HFF-Myc (cell line): ENCODE results near the gene APOBEC3G.

Experiments
- DNase-seq: peaks from one replicate; pipeline ENCODE4 v3.0.0-alpha.2; 2011; ENCODE audit warnings: low read depth; ENCODE audit errors: extremely low read depth
- H3K4me3 ChIP-seq: replicated peaks from 2 replicates; pipeline ENCODE4 v1.5.1; 2011; ENCODE audit warnings: low read depth, mild to moderate bottlenecking, control low read depth, low read length
- TF ChIP-seq, protein P1 (sequence below): IDR thresholded peaks from 2 replicates; pipeline ENCODE4 v1.5.1; 2012; ENCODE audit warnings: mild to moderate bottlenecking, low read depth, low read length, control low read depth; ENCODE audit errors: missing control alignments

Gene APOBEC3G

DNA sequence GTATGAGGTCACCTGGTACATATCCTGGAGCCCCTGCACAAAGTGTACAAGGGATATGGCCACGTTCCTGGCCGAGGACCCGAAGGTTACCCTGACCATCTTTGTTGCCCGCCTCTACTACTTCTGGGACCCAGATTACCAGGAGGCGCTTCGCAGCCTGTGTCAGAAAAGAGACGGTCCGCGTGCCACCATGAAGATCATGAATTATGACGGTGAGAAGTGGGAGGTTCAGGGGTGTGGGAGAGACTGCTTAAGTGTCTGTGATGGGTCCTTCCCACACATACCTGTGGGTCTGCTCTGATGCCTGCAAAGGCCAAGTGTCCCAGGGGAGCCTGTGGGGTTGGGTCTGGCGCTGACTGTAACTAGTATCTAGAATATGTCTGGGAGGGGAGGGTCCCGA lies 3.9 kb downstream of the APOBEC3G start:
- no peak for DNase-seq
- TF ChIP-seq, protein P1, sequence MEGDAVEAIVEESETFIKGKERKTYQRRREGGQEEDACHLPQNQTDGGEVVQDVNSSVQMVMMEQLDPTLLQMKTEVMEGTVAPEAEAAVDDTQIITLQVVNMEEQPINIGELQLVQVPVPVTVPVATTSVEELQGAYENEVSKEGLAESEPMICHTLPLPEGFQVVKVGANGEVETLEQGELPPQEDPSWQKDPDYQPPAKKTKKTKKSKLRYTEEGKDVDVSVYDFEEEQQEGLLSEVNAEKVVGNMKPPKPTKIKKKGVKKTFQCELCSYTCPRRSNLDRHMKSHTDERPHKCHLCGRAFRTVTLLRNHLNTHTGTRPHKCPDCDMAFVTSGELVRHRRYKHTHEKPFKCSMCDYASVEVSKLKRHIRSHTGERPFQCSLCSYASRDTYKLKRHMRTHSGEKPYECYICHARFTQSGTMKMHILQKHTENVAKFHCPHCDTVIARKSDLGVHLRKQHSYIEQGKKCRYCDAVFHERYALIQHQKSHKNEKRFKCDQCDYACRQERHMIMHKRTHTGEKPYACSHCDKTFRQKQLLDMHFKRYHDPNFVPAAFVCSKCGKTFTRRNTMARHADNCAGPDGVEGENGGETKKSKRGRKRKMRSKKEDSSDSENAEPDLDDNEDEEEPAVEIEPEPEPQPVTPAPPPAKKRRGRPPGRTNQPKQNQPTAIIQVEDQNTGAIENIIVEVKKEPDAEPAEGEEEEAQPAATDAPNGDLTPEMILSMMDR = no peak
- no peak overlapping the region for H3K4me3 ChIP-seq

DNA sequence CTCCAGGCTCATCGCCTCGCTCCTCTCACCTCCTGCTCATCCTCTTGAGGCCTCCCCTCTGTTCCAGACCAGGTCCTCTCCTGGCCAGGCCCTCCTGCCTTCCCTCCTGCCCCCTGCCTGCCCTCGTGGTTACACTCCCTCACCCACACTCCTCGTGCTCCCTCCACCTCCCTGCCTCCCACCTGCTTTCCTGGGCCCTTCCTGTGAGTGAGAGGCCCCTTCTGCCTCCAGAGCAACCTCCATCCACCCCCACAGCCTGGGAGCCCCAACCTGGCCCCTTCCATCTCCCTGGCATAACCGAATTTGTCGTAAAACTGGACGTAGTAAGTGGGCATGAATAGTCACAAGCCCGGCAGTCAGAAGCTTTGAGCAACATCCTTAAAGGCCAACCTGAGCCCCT lies 4.5 kb downstream of the APOBEC3G start:
- no peak for DNase-seq
- no peak overlapping the region for H3K4me3 ChIP-seq
- TF ChIP-seq, protein P1 = no peak

DNA sequence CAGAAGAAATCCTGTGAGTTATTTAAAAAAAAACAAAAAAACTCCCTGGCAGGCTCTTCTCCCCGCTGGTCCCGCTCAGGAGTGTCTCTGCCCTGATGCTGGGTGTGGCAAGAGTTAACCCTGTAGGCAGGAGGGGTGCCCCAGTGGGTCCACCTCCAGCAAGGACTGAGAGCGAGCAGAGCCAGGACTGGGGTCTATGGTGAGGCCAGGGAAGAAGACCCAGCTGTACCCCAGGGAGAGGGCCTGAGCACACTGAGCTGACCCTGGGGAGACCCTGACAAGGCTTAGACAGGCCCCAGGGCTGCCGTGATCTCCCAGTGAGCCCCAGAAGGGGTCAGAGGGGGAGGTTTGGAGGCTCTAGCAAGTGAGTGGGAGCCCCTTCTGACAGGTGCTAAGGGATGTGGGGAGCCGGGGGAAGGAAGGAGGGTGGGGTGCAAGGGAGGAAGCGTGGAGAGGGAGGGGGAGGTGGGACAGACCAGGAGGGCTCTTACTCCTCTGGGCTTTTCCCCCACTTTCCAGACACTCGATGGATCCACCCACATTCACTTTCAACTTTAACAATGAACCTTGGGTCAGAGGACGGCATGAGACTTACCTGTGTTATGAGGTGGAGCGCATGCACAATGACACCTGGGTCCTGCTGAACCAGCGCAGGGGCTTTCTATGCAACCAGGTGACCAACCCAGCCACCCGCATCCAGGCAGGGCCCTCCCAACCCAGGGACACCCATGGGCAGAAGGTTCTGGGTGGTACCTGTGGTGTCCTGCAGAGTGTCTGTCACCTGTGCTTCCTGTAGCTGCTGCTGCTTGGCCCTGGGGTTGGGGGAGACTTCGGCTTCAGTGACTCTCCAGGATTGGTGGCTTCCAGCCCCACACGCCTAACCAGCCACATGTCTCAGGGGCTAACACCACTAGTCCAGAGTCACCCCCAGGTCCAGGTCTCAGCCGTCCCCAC lies 6.4 kb downstream of the APOBEC3G start:
- TF ChIP-seq, protein P1 = no peak
- no peak overlapping the region for H3K4me3 ChIP-seq
- no peak for DNase-seq

DNA sequence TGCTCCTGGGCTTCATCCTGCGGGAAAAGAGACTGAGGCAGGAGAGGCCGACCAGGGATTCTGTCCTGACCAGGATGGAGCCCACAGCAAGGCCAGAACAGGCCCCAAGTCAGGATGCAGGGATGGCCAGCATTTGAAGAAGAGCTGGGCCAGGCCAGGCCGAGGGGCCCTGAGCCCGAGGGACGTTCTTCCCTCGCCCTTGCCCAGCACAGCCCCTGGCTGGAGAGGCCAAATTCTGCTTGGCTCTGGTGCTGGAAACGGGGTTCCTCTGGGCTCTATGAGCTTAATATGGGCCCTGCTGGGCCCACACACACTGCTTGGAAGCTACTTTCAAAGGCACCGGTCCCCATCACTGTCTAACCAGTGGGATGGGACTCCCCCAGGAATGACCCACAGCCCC lies 7.6 kb downstream of the APOBEC3G start:
- TF ChIP-seq, protein P1 = no peak
- no peak overlapping the region for H3K4me3 ChIP-seq
- no peak for DNase-seq

DNA sequence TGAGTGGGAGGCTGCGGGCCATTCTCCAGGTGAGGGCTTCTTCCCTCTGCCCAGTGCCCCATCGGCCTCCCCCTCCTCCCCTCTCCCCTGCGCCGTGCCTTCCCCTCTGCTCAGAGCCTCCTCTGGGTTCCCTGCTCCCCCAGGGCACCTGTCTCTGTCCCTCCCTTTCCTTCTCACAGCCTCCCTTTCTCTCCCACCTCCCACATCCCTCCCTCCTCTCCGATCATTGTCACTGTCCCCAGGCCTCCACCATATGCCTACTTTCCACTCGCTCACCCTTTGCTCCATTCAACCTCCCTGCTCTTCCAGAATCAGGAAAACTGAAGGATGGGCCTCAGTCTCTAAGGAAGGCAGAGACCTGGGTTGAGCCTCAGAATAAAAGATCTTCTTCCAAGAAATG lies 10.0 kb downstream of the APOBEC3G start:
- TF ChIP-seq, protein P1 = no peak
- DNase-seq = no peak
- H3K4me3 ChIP-seq = no peak overlapping the region

DNA sequence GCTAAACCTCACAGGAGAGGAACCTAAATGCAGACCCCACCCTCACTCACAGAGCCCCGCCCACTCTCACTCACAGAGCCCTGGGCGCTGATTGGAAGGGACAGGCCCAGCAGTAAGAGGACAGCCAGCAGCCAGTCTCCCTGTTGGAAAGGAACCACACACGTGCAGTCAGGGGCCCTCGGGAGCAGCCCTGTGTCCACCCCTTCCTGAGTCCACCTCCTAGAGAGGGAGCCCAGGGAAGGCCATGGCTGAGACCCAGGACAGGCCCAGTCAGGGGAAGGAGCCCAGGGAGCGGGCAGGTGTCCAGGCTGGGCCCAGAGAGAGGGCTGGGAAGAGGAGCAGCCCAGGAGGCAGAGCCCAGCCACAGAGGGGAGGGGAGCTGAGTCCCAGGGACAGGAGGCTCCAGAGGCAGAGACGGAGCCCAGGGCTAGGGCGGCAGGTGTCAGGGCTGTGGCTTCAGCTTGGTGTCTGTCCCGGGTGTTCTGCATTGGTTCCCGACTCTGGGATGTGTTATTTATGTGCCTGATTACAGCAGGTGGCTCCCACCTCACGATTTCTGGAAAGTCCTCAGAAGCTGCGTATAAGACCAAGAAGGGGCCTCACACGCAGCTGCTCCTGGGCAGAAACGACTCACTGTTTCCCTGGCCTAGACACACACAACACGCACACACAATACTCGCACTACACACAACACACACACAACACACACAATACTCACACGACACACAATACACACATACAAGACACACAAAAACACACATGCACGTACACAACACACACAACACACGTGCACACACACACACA lies 11.0 kb downstream of the APOBEC3G start:
- no peak for DNase-seq
- no peak overlapping the region for H3K4me3 ChIP-seq
- TF ChIP-seq, protein P1 = no peak
